Thymus (tissue), 11 donors: ENCODE results near the gene TRPC4. TPM values are rescaled to one million over a fixed set of nuclear protein-coding genes. Genes with fewer than 3 reads are reported as not detected.

ENCODE experiments used
- DNase-seq, 9 donors: peaks; one replicate each; pipeline ENCODE4 v3.0.0-alpha.2; 2013; ENCODE audit warnings: low spot score in 9 of 9, low read depth in 6 of 9, missing footprints in 1 of 9
- H3K27ac ChIP-seq, 2 donors: one replicate each; pipeline ENCODE4 v1.5.1; 2013; ENCODE audit warnings: control low read depth in 1 of 2, low read depth in 1 of 2, low read length in 1 of 2, mild to moderate bottlenecking in 1 of 2, moderate library complexity in 1 of 2
- H3K27me3 ChIP-seq, 2 donors: one replicate each; pipeline ENCODE4 v1.5.1; 2013; ENCODE audit warnings: low read length in 1 of 2; ENCODE audit not compliant: control insufficient read depth in 2 of 2, insufficient read depth in 1 of 2
- H3K36me3 ChIP-seq, 2 donors: one replicate each; pipeline ENCODE4 v1.5.1; 2013; ENCODE audit warnings: low read length in 1 of 2, mild to moderate bottlenecking in 1 of 2, moderate library complexity in 1 of 2; ENCODE audit not compliant: control insufficient read depth in 2 of 2, insufficient read depth in 2 of 2
- H3K4me1 ChIP-seq, 2 donors: one replicate each; pipeline ENCODE4 v1.5.1; 2013; ENCODE audit warnings: low read length in 2 of 2; ENCODE audit not compliant: control insufficient read depth in 2 of 2, insufficient read depth in 2 of 2
- H3K4me3 ChIP-seq, 2 donors: one replicate each; pipeline ENCODE4 v1.5.1; 2013; ENCODE audit warnings: low read length in 2 of 2, control low read depth in 1 of 2, mild to moderate bottlenecking in 1 of 2
- H3K9me3 ChIP-seq, 2 donors: one replicate each; pipeline ENCODE4 v1.5.1; 2013; ENCODE audit warnings: low read length in 1 of 2, mild to moderate bottlenecking in 1 of 2; ENCODE audit not compliant: control insufficient read depth in 2 of 2, insufficient read depth in 1 of 2
- whole genome bisulfite sequencing: extraction: QIAGEN DNeasy Blood & Tissue Kit; methylation state at CpG from one replicate; pipeline ENCODE4 v1.1.7; 2013; 5-methylcytosine and 5-hydroxymethylcytosine counted together
- polyA plus RNA-seq: library from polyadenylated mRNA; stranded (reverse); fragments of 200-250 nt; gene quantifications from one replicate; pipeline ENCODE4 v1.2.3, GENCODE V29; 2013
- total RNA-seq: library from RNA; stranded (reverse); fragments of 120-200 nt; gene quantifications from one replicate; pipeline ENCODE4 v1.2.4, GENCODE V29; 2013
- donor health status: healthy.

Gene TRPC4
- total and polyA plus RNA-seq, 2 donors: 0.14 to 0.19 TPM

DNA sequence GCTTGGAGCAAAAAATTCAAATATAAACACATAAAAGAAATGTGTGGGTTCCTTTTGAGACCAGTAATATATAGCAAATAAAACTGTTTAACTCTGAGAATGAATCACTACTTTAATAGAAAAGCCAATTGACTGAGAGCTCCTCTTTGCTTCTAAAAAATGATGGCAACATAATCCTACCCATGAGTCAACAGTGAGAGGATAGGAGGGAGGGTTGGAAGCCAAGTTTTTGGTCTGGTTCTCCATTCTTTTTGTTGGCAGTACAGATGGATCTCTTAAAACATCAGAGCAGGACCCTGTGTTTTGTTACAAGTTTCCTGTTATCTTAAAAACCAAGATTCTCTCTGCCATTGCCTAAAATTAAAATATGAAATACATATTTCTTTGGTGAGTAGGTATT is 221.0 kb downstream of the TRPC4 start:
- no peak overlapping the region for H3K4me3 ChIP-seq
- no peak for DNase-seq

DNA sequence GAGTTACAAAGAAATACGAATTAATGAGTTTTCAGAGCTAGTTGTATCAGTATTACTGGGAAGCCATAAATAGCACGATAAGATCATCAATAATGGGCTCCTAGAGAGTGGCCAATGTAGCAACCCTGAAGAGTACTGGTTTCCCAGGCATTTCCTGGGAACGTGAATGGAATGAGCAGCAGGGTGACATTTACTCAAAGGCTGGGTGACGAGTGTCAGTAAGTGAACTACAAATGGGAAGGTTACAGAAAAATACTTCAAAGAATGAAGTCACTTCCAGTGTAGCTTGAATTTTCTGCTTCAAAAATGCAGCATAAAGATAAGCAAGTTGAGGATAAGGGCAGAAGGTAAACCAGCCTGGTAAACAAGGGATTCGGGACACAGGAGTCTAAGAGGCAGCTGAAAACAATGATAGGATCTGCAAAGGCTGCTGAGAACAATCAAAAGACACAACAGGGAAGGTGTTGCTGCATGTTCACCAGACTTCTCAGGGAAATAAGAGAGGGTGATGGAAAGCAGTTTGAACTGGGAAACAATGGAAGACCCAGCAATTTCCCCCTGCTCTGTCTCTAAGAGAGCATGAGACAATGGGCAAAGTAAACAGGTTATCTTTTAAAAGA is 222.4 kb downstream of the TRPC4 start:
- no peak overlapping the region for H3K27ac ChIP-seq
- H3K4me3 ChIP-seq: no peak overlapping the region
- 47% methylated on average over 5 of the region's 5 CpGs for WGBS
- no peaks in the 10 kb centered on the region for H3K27me3 ChIP-seq
- no peaks in the 10 kb centered on the region for H3K9me3 ChIP-seq
- H3K36me3 ChIP-seq: no peaks in the 10 kb centered on the region
- no peaks in the 10 kb centered on the region for H3K4me1 ChIP-seq
- no peak for DNase-seq

More for the DNA sequence above, 221.0 kb downstream of the TRPC4 start:
- Histone ChIP-seq H3K36me3 (no peaks in the 10 kb centered on the region), H3K27ac (no peak overlapping the region), H3K4me1 (no peaks in the 10 kb centered on the region), H3K27me3 (no peaks in the 10 kb centered on the region), H3K9me3 (no peaks in the 10 kb centered on the region)

DNA sequence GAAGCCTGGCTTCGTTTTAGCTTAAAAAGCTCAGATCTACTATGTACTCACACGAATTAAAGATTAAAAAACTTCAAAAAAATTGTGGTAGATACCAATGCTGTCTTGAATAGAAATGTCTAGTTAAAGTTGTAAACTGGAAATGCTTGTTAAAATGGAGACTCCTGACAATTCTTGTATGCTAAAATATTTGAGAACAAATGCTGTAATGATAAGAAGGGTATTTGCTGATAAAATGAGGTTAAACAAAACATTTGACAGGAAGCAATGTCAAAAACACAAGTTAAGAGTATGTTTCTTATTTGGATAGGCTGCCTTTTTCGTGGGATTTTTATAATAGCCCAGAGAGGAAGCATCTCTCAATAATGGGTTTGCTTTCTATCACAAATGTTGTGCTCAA is 223.0 kb downstream of the TRPC4 start:
- no peaks in the 10 kb centered on the region for H3K4me1 ChIP-seq
- 53% methylated on average over 3 of the region's 3 CpGs for WGBS
- H3K27me3 ChIP-seq: no peaks in the 10 kb centered on the region
- no peak overlapping the region for H3K4me3 ChIP-seq
- no peaks in the 10 kb centered on the region for H3K9me3 ChIP-seq
- DNase-seq: no peak
- H3K36me3 ChIP-seq: no peaks in the 10 kb centered on the region
- no peak overlapping the region for H3K27ac ChIP-seq

DNA sequence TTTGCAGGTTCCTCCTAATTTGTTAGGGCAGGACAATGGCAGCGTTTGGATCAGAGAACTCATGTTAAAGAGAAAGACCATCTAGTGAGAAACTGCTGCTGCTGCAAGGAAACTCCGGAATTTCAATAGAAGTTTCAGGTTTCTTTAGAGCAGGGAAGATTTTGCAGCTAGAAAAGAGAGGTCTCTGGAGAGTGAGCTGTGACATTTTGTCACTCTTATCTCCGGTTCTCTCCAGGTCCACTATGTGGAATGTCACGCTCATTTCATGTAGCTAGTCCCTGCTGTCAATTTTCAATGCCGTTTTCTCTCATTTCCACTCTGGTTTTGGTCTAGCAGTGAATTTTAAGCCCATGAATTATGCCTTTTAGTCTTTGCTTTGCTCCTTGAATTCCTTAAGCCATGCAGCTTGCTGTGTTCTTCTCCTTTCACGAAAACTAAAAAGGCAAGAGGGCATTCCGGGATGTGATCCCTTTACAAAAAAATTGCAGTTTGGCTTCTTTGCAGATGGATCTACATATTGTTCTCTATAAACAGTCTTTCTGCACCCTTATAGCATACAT is 224.3 kb downstream of the TRPC4 start:
- Histone ChIP-seq H3K4me1 (no peaks in the 10 kb centered on the region), H3K27ac (no peak overlapping the region), H3K4me3 (no peak overlapping the region), H3K27me3 (no peaks in the 10 kb centered on the region), H3K36me3 (no peaks in the 10 kb centered on the region), H3K9me3 (no peaks in the 10 kb centered on the region)
- WGBS: 56% methylated on average over 7 of the region's 7 CpGs
- no peak for DNase-seq

DNA sequence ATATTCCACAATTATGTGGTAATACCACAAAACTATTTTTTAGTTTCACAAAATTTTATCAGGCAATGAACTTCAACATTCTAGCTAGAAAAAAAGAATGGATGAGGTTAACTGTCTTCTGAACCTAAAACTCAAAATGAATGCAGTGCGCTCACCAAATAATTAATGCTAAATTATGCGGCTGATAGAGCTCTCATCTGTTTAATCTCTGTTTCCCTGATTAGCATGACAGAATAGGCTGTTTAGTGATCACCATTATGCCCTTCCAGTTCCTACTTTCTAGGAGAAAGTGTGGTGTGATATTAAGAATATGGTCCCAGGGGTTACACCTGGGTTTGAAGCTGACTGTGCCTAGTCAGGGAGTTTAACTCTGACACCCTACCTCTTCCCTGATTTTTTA is 228.2 kb downstream of the TRPC4 start:
- no peaks in the 10 kb centered on the region for H3K36me3 ChIP-seq
- no peak for DNase-seq
- H3K9me3 ChIP-seq: no peaks in the 10 kb centered on the region
- WGBS: 96% methylated on average over 2 of the region's 2 CpGs
- H3K4me3 ChIP-seq: no peak overlapping the region
- no peaks in the 10 kb centered on the region for H3K27me3 ChIP-seq
- no peaks in the 10 kb centered on the region for H3K4me1 ChIP-seq
- no peak overlapping the region for H3K27ac ChIP-seq

DNA sequence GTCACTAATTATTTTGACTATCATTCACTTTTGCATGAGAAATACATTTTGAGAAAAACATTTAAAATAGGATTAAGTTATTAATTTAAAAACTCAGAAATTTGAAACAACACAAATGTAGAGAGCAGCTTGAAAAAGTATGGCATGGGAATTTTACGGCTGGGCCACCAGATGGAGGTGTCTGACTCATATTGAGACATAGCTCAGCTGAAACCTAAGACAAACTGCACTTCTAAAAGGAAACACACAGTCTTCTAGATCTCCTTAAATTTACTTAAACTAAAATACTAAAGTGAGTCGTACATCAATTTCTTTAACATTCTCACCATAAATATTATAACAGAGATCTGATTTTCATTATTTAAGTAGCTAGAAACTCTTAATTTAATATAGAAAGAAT is 229.1 kb downstream of the TRPC4 start:
- DNase-seq: no peak
- H3K27ac ChIP-seq: no peak overlapping the region
- no peak overlapping the region for H3K4me3 ChIP-seq
- H3K27me3 ChIP-seq: no peaks in the 10 kb centered on the region
- WGBS: 32% methylated on average over 2 of the region's 2 CpGs
- H3K36me3 ChIP-seq: no peaks in the 10 kb centered on the region
- H3K9me3 ChIP-seq: no peaks in the 10 kb centered on the region
- no peaks in the 10 kb centered on the region for H3K4me1 ChIP-seq

DNA sequence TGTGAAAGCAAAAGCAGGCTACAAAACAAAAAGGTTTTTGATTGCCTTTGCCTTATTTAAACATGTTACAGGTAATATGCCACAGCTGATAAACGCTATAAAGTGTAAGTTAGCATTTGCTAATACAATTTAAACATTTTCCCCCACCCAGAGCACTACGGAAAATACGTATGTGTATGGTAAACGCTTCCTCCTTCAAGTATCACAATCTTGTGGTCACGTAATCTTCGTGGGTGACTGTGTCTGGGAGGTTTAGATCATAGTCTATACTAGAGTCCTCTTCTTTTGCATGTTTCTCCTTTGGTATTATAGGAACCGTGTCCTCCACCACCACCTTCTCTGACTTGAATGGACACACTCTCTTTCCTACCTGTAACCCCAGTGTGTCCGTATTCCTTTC is 232.9 kb downstream of the TRPC4 start:
- no peak overlapping the region for H3K27ac ChIP-seq
- no peak overlapping the region for H3K4me3 ChIP-seq
- no peaks in the 10 kb centered on the region for H3K4me1 ChIP-seq
- no peaks in the 10 kb centered on the region for H3K36me3 ChIP-seq
- DNase-seq: no peak
- H3K9me3 ChIP-seq: no peaks in the 10 kb centered on the region
- no peaks in the 10 kb centered on the region for H3K27me3 ChIP-seq
- 83% methylated on average over 8 of the region's 8 CpGs for WGBS

DNA sequence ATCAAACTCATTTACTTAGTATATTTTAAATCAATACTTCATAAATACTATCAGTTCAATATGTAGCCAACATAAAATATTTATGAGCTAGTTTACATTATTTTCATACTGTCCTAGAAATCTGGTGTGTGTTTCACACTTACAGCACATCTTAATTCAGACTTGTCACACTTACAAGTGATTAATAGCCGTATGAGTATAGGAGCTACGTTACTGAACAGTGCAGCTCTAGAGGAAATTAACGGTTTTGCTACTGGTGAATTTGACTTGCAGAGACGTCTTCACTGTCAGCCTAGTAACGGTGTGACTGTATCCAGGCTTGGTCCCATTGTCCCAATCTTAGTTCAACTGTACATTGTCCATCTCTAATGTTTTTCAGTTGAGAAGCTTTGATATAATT is 237.3 kb downstream of the TRPC4 start:
- 65% methylated on average over 5 of the region's 5 CpGs for WGBS
- no peak for DNase-seq
- no peaks in the 10 kb centered on the region for H3K36me3 ChIP-seq
- no peaks in the 10 kb centered on the region for H3K4me1 ChIP-seq
- H3K4me3 ChIP-seq: no peak overlapping the region
- no peak overlapping the region for H3K27ac ChIP-seq
- no peaks in the 10 kb centered on the region for H3K27me3 ChIP-seq
- H3K9me3 ChIP-seq: no peaks in the 10 kb centered on the region

DNA sequence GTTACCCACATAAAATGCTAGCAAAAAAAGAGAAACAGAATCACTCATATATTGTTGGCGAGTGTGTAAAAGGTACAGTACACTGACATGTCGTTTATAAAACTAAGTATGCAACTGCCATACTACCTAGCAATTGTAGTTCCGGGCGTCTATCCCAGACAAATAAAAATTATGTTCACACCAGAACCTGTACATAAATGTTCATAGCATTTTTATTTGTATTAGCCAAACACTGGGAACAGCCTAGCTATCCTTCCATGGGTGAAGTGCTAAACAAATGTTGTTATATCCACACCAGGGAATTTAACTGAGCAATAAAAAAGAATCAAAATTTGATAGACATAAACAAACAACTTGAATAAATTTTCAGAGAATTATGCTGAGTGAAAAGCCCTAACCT is 242.1 kb downstream of the TRPC4 start:
- Histone ChIP-seq H3K4me1 (no peaks in the 10 kb centered on the region), H3K36me3 (no peaks in the 10 kb centered on the region), H3K27ac (no peak overlapping the region), H3K27me3 (no peaks in the 10 kb centered on the region), H3K4me3 (no peak overlapping the region), H3K9me3 (no peaks in the 10 kb centered on the region)
- 84% methylated on average over 4 of the region's 4 CpGs for WGBS
- DNase-seq: no peak
